ENCODE data around the gene CCDC102A.

- TF ChIP-seq CTCF (IDR thresholded peaks at IDR 0.05 in 2 of 3, conservative IDR thresholded peaks at IDR 0.05 in 1 of 3; ENCODE audit: borderline replicate concordance in 1 of 3, insufficient read depth in 1 of 3, low read depth in 2 of 3, low read length in 2 of 3) = no peak
- TF ChIP-seq ATF3 (IDR thresholded peaks at IDR 0.05) = no peak
- TF ChIP-seq, protein P1, sequence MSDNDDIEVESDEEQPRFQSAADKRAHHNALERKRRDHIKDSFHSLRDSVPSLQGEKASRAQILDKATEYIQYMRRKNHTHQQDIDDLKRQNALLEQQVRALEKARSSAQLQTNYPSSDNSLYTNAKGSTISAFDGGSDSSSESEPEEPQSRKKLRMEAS (IDR thresholded peaks at IDR 0.05) = no peak
- no peak for TF ChIP-seq EZH2 (IDR thresholded peaks at IDR 0.05)
- TF ChIP-seq POLR2AphosphoS5 (IDR thresholded peaks at IDR 0.05; ENCODE audit: low read depth, low read length) = no peak
- no peak for TF ChIP-seq ELF1 (IDR thresholded peaks at IDR 0.05; ENCODE audit: borderline replicate concordance, low read depth)
- TF ChIP-seq ZNF274 (IDR thresholded peaks at IDR 0.05; ENCODE audit: low read depth, low read length) = no peak
- TF ChIP-seq POLR2A (IDR thresholded peaks at IDR 0.05; ENCODE audit: borderline replicate concordance, extremely low read depth, insufficient read depth, insufficient read length) = no peak
Observed at GRCh38 chr16:57541754-57542435, 5.5 kb upstream of the CCDC102A start.

All from HCT116 (cell line).